ENCODE data around the gene BRINP2. TPM values are rescaled to one million over a fixed set of nuclear protein-coding genes. Genes with fewer than 3 reads are reported as not detected.

BRINP2 gene
- polyA plus RNA-seq, 1 experiment, result not detected

- no peak overlapping the region for H3K27ac ChIP-seq (ENCODE audit: low read depth, low read length)
- POLR2A ChIA-PET, result no interaction called here
- H3K9me3 ChIP-seq (ENCODE audit: control insufficient read depth, insufficient read depth, low read length), result no peaks in the 10 kb centered on the region; the same call in 1 of the 2 replicates
- peaks cover 8% of the 10 kb centered on the region for H3K27me3 ChIP-seq (ENCODE audit: control insufficient read depth, insufficient read depth, low read length)
- DNase-seq (ENCODE audit: low read depth, low spot score), result no peak
- CTCF ChIA-PET, result interaction anchor here (0.6 kb wide), 1 partner anchor 16 kb away, joined by 3 read pairs; no protein-coding TSS in a partner anchor
- no peak overlapping the region for H3K4me3 ChIP-seq (ENCODE audit: low read depth, low read length)
- TF ChIP-seq CTCF (IDR thresholded peaks at IDR 0.05; ENCODE audit: low read depth, low read length), result peak; percentile 63
Measured at GRCh38 chr1:177185209-177185608, 14.5 kb downstream of the BRINP2 start.

- no peak for TF ChIP-seq CTCF (IDR thresholded peaks at IDR 0.05; ENCODE audit: low read depth, low read length)
- POLR2A ChIA-PET, result no interaction called here
- Histone ChIP-seq H3K4me3 (ENCODE audit: low read depth, low read length) (no peak overlapping the region), H3K27ac (ENCODE audit: low read depth, low read length) (no peak overlapping the region), H3K9me3 (ENCODE audit: control insufficient read depth, insufficient read depth, low read length) (no peaks in the 10 kb centered on the region), H3K27me3 (ENCODE audit: control insufficient read depth, insufficient read depth, low read length) (peaks cover 2% of the 10 kb centered on the region)
- CTCF ChIA-PET, result no interaction called here
- DNase-seq (ENCODE audit: low read depth, low spot score), result no peak
Measured at GRCh38 chr1:177186639-177187038, 15.9 kb downstream of the BRINP2 start.

- Histone ChIP-seq H3K9me3 (ENCODE audit: control insufficient read depth, insufficient read depth, low read length) (no peaks in the 10 kb centered on the region), H3K27me3 (ENCODE audit: control insufficient read depth, insufficient read depth, low read length) (no peaks in the 10 kb centered on the region), H3K27ac (ENCODE audit: low read depth, low read length) (no peak overlapping the region), H3K4me3 (ENCODE audit: low read depth, low read length) (no peak overlapping the region)
- ChIA-PET POLR2A (no interaction called here), CTCF (interaction anchor here (2.5 kb wide), 1 partner anchor 9 kb away, joined by 16 read pairs; no protein-coding TSS in a partner anchor)
- DNase-seq (ENCODE audit: low read depth, low spot score), result no peak
- TF ChIP-seq CTCF (IDR thresholded peaks at IDR 0.05; ENCODE audit: low read depth, low read length), result no peak
Measured at GRCh38 chr1:177190308-177190970, 19.7 kb downstream of the BRINP2 start.

- Histone ChIP-seq H3K27me3 (ENCODE audit: control insufficient read depth, insufficient read depth, low read length) (peaks cover 2% of the 10 kb centered on the region), H3K27ac (ENCODE audit: low read depth, low read length) (no peak overlapping the region), H3K9me3 (ENCODE audit: control insufficient read depth, insufficient read depth, low read length) (no peaks in the 10 kb centered on the region), H3K4me3 (ENCODE audit: low read depth, low read length) (no peak overlapping the region)
- TF ChIP-seq CTCF (IDR thresholded peaks at IDR 0.05; ENCODE audit: low read depth, low read length), result no peak
- DNase-seq (ENCODE audit: low read depth, low spot score), result no peak
- CTCF ChIA-PET, result interaction anchor here (0.7 kb wide), 1 partner anchor 16 kb away, joined by 3 read pairs; no protein-coding TSS in a partner anchor
- POLR2A ChIA-PET, result no interaction called here
Measured at GRCh38 chr1:177198243-177198642, 27.5 kb downstream of the BRINP2 start.

- peaks cover 2% of the 10 kb centered on the region for H3K27me3 ChIP-seq (ENCODE audit: control insufficient read depth, insufficient read depth, low read length)
- no peak for TF ChIP-seq CTCF (IDR thresholded peaks at IDR 0.05; ENCODE audit: low read depth, low read length)
- no peak for DNase-seq (ENCODE audit: low read depth, low spot score)
- ChIA-PET POLR2A (no interaction called here), CTCF (no interaction called here)
- no peaks in the 10 kb centered on the region for H3K9me3 ChIP-seq (ENCODE audit: control insufficient read depth, insufficient read depth, low read length)
- no peak overlapping the region for H3K4me3 ChIP-seq (ENCODE audit: low read depth, low read length)
- no peak overlapping the region for H3K27ac ChIP-seq (ENCODE audit: low read depth, low read length)
Measured at GRCh38 chr1:177200290-177200689, 29.5 kb downstream of the BRINP2 start.
